Ovary (tissue), 9 donors: ENCODE measurements around the gene TAS1R1. TPM values are rescaled to one million over a fixed set of nuclear protein-coding genes. Genes with fewer than 3 reads are reported as not detected.

Source experiments
- DNase-seq, 5 donors: peaks; one replicate each; pipeline ENCODE4 v3.0.0-alpha.2; 2019 to 2020
- H3K27ac ChIP-seq, 2 donors: fragments of 200-600 bp; one replicate each; pipeline versions ENCODE4 v1.5.1 to v1.8.0; 2019 to 2022
- H3K27me3 ChIP-seq: fragments of 200-600 bp; one replicate; pipeline ENCODE4 v1.8.0; 2022
- H3K36me3 ChIP-seq: fragments of 200-600 bp; sonication (generic); one replicate; pipeline ENCODE4 v1.5.1; 2019
- H3K4me1 ChIP-seq: one replicate; pipeline ENCODE4 v1.8.1; 2013; ENCODE audit warnings: mild to moderate bottlenecking, moderate library complexity; ENCODE audit not compliant: insufficient read depth
- H3K4me3 ChIP-seq: fragments of 200-600 bp; sonication (generic); one replicate; pipeline ENCODE4 v1.5.1; 2017
- H3K9me3 ChIP-seq, 2 donors: fragments of 200-600 bp in 1 of 2; sonication (generic) in 1 of 2; one replicate each; pipeline versions ENCODE4 v1.5.1 to v1.8.1; 2013 to 2019; ENCODE audit warnings: mild to moderate bottlenecking in 1 of 2, moderate library complexity in 1 of 2
- EP300 ChIP-seq: sonication (generic); formaldehyde crosslinking; IDR thresholded peaks from one replicate; pipeline ENCODE4 v1.6.1; 2017; ENCODE audit warnings: antibody characterized with exemption
- POLR2A ChIP-seq: fragments of 450-650 bp; IDR thresholded peaks from one replicate; pipeline ENCODE4 v1.6.1; 2017; ENCODE audit warnings: antibody characterized with exemption, mild to moderate bottlenecking, moderate library complexity
- WGBS, 3 donors: extraction: QIAGEN DNeasy Blood & Tissue Kit in 1 of 3; methylation state at CpG; one replicate each; pipeline versions ENCODE4 v1.1.5 to v1.1.7; 2013 to 2017; 5-methylcytosine and 5-hydroxymethylcytosine counted together
- intact Hi-C, 4 donors: fragments of 100-400 bp; cut with DNase I; formaldehyde crosslinking; loops; one replicate each; pipeline versions ENCODE4 v1.11.0 to v1.15.1; 2022 to 2023
- polyA plus RNA-seq, 2 donors: library from polyadenylated mRNA; stranded (reverse); fragments of 200-250 nt in 1 of 2; fragments of 350-450 nt in 1 of 2; fragmentation: Illumina TruSeq in 1 of 2; extraction: RNeasy Lipid Tissue Mini Kit (QIAGEN cat#74804) in 1 of 2; gene quantifications; one replicate each; pipeline ENCODE4 v1.2.3, GENCODE V29; 2013 to 2014
- total RNA-seq, 7 donors: library from RNA; depleted of rRNA in 2 of 7; stranded (reverse); fragments of >200 nt in 2 of 7; fragmentation: NEBNext Ultra II Directional in 3 of 7; extraction: Animal tissue kit (Norgen Biotek cat#: 25700) in 3 of 7; gene quantifications; one replicate each; pipeline versions ENCODE4 v1.1.0 to v1.2.4, GENCODE V29; 2016 to 2023
- TF ChIP-seq, protein P1 (sequence below), 3 donors: fragments of 450-650 bp in 2 of 3; fragments of 200-600 bp in 1 of 3; IDR thresholded peaks; one replicate each; pipeline versions ENCODE4 v1.5.1 to v1.8.0; 2016 to 2022; ENCODE audit warnings: antibody characterized with exemption in 3 of 3, mild to moderate bottlenecking in 1 of 3
- donor health status: DM: no; HTN: no; CAD: no; lungs with moderate emphysema.
- donor health status: DM: no; HTN: no; CAD: no.
- donor health status: Bipolar disorder and iron deficiency.
- donor health status: DM: yes; HTN: yes; CAD: no.
- donor health status: DM: no; HTN: no; CAD: no.
- donor health status: DM: yes; HTN: yes; CAD: no.

The TAS1R1 gene
- total and polyA plus RNA-seq, 9 donors, result 0.20 to 0.74 (median 0.33) TPM; not detected in 3

DNA sequence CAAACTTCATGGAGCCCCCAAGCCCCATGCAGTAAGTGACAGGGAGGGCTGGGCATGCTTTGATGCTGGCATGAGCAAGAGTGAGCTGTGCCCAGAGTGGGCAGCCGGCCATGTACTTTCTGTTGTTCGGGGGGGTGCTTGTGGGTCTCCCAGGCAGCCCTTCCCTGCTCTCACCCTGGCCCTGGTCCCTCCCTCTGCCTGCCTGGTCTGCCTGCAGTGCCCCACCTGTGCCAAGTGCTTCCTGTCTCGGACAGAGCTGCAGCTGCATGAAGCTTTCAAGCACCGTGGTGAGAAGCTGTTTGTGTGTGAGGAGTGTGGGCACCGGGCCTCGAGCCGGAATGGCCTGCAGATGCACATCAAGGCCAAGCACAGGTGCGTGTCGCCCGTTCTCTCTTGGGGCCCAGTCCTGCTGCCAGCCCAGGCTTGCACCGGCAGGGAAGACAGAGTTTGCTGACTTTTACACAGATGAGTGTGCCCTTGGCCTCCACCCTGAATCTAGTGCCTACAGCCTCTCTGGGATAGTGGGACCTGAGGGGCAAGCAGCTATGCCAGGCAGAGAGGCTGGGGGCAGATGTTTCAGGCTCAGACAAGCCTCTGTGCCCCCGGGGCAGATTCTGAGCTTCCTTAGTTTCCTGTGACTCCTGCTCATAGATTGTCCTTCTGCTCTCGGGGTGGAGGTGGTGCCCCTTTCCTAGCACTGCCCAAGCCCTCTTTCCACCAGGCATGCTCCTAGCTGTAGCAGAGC lies 32.3 kb downstream of the TAS1R1 start:
- Histone ChIP-seq H3K9me3 (no peaks in the 10 kb centered on the region), H3K27ac (no peak overlapping the region), H3K4me3 (no peak overlapping the region), H3K27me3 (no peaks in the 10 kb centered on the region), H3K36me3 (no peaks in the 10 kb centered on the region), H3K4me1 (peaks cover 1% of the 10 kb centered on the region)
- DNase-seq, result no peak
- TF ChIP-seq, protein P1, sequence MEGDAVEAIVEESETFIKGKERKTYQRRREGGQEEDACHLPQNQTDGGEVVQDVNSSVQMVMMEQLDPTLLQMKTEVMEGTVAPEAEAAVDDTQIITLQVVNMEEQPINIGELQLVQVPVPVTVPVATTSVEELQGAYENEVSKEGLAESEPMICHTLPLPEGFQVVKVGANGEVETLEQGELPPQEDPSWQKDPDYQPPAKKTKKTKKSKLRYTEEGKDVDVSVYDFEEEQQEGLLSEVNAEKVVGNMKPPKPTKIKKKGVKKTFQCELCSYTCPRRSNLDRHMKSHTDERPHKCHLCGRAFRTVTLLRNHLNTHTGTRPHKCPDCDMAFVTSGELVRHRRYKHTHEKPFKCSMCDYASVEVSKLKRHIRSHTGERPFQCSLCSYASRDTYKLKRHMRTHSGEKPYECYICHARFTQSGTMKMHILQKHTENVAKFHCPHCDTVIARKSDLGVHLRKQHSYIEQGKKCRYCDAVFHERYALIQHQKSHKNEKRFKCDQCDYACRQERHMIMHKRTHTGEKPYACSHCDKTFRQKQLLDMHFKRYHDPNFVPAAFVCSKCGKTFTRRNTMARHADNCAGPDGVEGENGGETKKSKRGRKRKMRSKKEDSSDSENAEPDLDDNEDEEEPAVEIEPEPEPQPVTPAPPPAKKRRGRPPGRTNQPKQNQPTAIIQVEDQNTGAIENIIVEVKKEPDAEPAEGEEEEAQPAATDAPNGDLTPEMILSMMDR (IDR thresholded peaks at IDR 0.05), result no peak
- no peak for TF ChIP-seq EP300
- TF ChIP-seq POLR2A, result no peak
- 55 to 71% (median 59%) methylated on average over 13 of the region's 13 CpGs for WGBS, 3 donors
- intact Hi-C loops, result no loop called here

- Histone ChIP-seq H3K27me3 (no peaks in the 10 kb centered on the region), H3K4me1 (peaks cover 1% of the 10 kb centered on the region), H3K36me3 (no peaks in the 10 kb centered on the region), H3K27ac (no peak overlapping the region), H3K9me3 (no peaks in the 10 kb centered on the region), H3K4me3 (no peak overlapping the region)
- no peak for TF ChIP-seq EP300
- TF ChIP-seq, protein P1 (IDR thresholded peaks at IDR 0.05), result no peak
- TF ChIP-seq POLR2A, result no peak
- 70 to 84% (median 71%) methylated on average over 23 to 25 of the region's 25 CpGs for WGBS, 3 donors
- no peak for DNase-seq
- intact Hi-C loops, result no loop called here
These were observed 33.2 kb downstream of the TAS1R1 start for GRCh38 chr1:6588128-6588892.

GRCh38 chr1:6588893-6589520 lies 33.9 kb downstream of the TAS1R1 start:
- DNase-seq, result no peak
- intact Hi-C loops, result no loop called here
- Histone ChIP-seq H3K27me3 (no peaks in the 10 kb centered on the region), H3K9me3 (no peaks in the 10 kb centered on the region), H3K36me3 (no peaks in the 10 kb centered on the region), H3K4me3 (no peak overlapping the region), H3K4me1 (peaks cover 1% of the 10 kb centered on the region), H3K27ac (no peak overlapping the region)
- no peak for TF ChIP-seq POLR2A
- WGBS, 3 donors, result 79% methylated on average over 24 of the region's 24 CpGs

DNA sequence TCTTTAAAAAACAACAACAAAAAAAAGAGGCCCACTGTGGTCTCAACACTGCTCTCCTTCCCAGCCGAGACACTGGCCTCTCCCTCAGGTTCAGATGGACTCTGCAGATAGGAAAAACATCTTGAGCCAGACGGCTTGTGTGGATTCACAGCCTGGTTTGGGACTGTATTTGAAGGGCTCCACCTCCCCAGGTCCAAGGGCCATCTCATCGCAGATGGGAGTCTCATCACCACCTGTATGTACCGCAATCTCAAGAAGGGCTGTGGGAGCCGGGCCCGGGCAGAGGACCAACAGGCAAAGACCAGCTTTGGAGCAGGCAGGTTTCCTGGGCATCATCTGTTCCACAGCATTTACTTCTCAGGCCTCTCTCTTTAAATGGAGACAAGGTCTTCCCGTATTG lies 34.9 kb downstream of the TAS1R1 start:
- no peaks in the 10 kb centered on the region for H3K27me3 ChIP-seq
- H3K4me3 ChIP-seq, result no peak overlapping the region
- peaks cover 1% of the 10 kb centered on the region for H3K4me1 ChIP-seq
- no peak for DNase-seq
- H3K36me3 ChIP-seq, result no peaks in the 10 kb centered on the region
- TF ChIP-seq, protein P1 (IDR thresholded peaks at IDR 0.05), result no peak
- TF ChIP-seq POLR2A, result no peak
- TF ChIP-seq EP300, result no peak
- intact Hi-C loops, result no loop called here
- no peak overlapping the region for H3K27ac ChIP-seq
- WGBS, 3 donors, result 79 to 84% (median 80%) methylated on average over 7 of the region's 7 CpGs
- no peaks in the 10 kb centered on the region for H3K9me3 ChIP-seq
